H1 (cell line): ENCODE measurements around the gene TBC1D22A. TPM values are rescaled to one million over a fixed set of nuclear protein-coding genes. Genes with fewer than 3 reads are reported as not detected.

Source experiments
- CTCF ChIA-PET: fragments of 300-600 bp; sonication (Branson Sonifier 250); formaldehyde crosslinking; loops from one replicate; lab custom pipeline; 2021; ENCODE audit not compliant: partially characterized antibody; lab: Charles Lee
- POLR2A ChIA-PET: fragments of 300-600 bp; sonication (Branson Sonifier 250); formaldehyde crosslinking; loops from one replicate; lab custom pipeline; 2021; ENCODE audit warnings: inconsistent platforms; ENCODE audit not compliant: partially characterized antibody; lab: Charles Lee
- DNase-seq, 2 experiments: peaks; one replicate each; pipeline versions ENCODE4 v3.0.0 to v3.0.0-alpha.2; 2010 to 2022; ENCODE audit warnings: low spot score in 2 of 2, low read depth in 1 of 2, mixed read lengths in 1 of 2
- FAIRE-seq: peaks from 2 replicates; lab custom pipeline; 2011; peaks lifted over from hg19 to GRCh38; lab: Jason Lieb, UNC
- H2AFZ ChIP-seq: 2 replicates; pipeline ENCODE4 v1.8.1; 2012; ENCODE audit warnings: low read length, inconsistent platforms
- H2AK5ac ChIP-seq: 2 replicates; pipeline ENCODE4 v1.6.1; 2013; ENCODE audit warnings: low read depth, low read length
- H2BK120ac ChIP-seq: replicated peaks from 2 replicates; pipeline ENCODE3; 2013; ENCODE audit warnings: low read depth, low read length, inconsistent platforms
- H2BK12ac ChIP-seq: 2 replicates; pipeline ENCODE4 v1.6.1; 2013; ENCODE audit warnings: low read depth, low read length
- H2BK15ac ChIP-seq: 2 replicates; pipeline ENCODE4 v1.6.1; 2013; ENCODE audit warnings: low read length
- H2BK20ac ChIP-seq: 2 replicates; pipeline ENCODE4 v1.6.1; 2013; ENCODE audit warnings: low read length
- H2BK5ac ChIP-seq: 2 replicates; pipeline ENCODE4 v1.6.1; 2013; ENCODE audit warnings: low read depth, low read length
- H3K14ac ChIP-seq: 2 replicates; pipeline ENCODE4 v1.6.1; 2013; ENCODE audit warnings: inconsistent platforms; ENCODE audit not compliant: insufficient read length
- H3K18ac ChIP-seq: 2 replicates; pipeline ENCODE4 v1.6.1; 2013; ENCODE audit warnings: low read length; ENCODE audit errors: extremely low read depth
- H3K23ac ChIP-seq: 2 replicates; pipeline ENCODE4 v1.6.1; 2013; ENCODE audit warnings: inconsistent platforms; ENCODE audit not compliant: insufficient read length
- H3K23me2 ChIP-seq: 2 replicates; pipeline ENCODE4 v1.6.1; 2013; ENCODE audit warnings: low read depth, low read length
- H3K27ac ChIP-seq: 2 replicates; pipeline ENCODE4 v1.6.1; 2011; ENCODE audit warnings: low read depth, low read length, inconsistent platforms
- H3K27me3 ChIP-seq, 4 experiments: replicated peaks in 1 of 4; 1 replicate in 1 of 4; 2 replicates in 3 of 4; pipeline versions ENCODE4 v1.6.1 to v1.8.1; 2011 to 2013; ENCODE audit warnings: low read length in 3 of 4, mild to moderate bottlenecking in 3 of 4, inconsistent platforms in 2 of 4, mixed read lengths in 2 of 4, moderate library complexity in 1 of 4; ENCODE audit not compliant: control insufficient read depth in 3 of 4, insufficient read depth in 3 of 4; ENCODE audit errors: extremely low read depth in 1 of 4
- H3K36me3 ChIP-seq, 4 experiments: 2 replicates each; pipeline versions ENCODE4 v1.6.1 to v1.8.1; 2011 to 2013; ENCODE audit warnings: mild to moderate bottlenecking in 4 of 4, low read length in 3 of 4, moderate library complexity in 2 of 4, control low read depth in 1 of 4, inconsistent platforms in 1 of 4; ENCODE audit not compliant: insufficient read depth in 4 of 4, control insufficient read depth in 2 of 4
- H3K4ac ChIP-seq: replicated peaks from 2 replicates; pipeline ENCODE3; 2013; ENCODE audit warnings: low read length, low read depth, mixed read lengths, inconsistent platforms; ENCODE audit not compliant: insufficient read length
- H3K4me1 ChIP-seq, 4 experiments: replicated peaks in 1 of 4; 1 replicate in 1 of 4; 2 replicates in 3 of 4; pipeline versions ENCODE4 v1.6.1 to v1.8.1; 2011 to 2013; ENCODE audit warnings: low read length in 3 of 4, inconsistent platforms in 2 of 4, mixed read lengths in 1 of 4; ENCODE audit not compliant: insufficient read depth in 4 of 4, control insufficient read depth in 3 of 4
- H3K4me2 ChIP-seq, 2 experiments: 2 replicates each; pipeline versions ENCODE4 v1.6.1 to v1.8.1; 2011 to 2013; ENCODE audit warnings: low read depth in 2 of 2, low read length in 2 of 2, control low read depth in 1 of 2, inconsistent platforms in 1 of 2, mild to moderate bottlenecking in 1 of 2; ENCODE audit not compliant: insufficient read depth in 1 of 2
- H3K4me3 ChIP-seq, 4 experiments: fragments of 200-600, 300-600 bp in 1 of 4; sonication (generic), shearing (Covaris generic), sonication (Bioruptor Twin) in 1 of 4; 2 replicates each; pipeline versions ENCODE4 v1.5.1 to v1.8.1; 2011 to 2016; ENCODE audit warnings: low read length in 4 of 4, low read depth in 3 of 4, control low read depth in 2 of 4, inconsistent platforms in 2 of 4, mild to moderate bottlenecking in 2 of 4, mixed read lengths in 1 of 4, moderate library complexity in 1 of 4; ENCODE audit not compliant: insufficient read depth in 2 of 4; ENCODE audit errors: extremely low read depth in 1 of 4
- H3K56ac ChIP-seq: replicated peaks from 2 replicates; pipeline ENCODE3; 2013; ENCODE audit warnings: low read depth, mild to moderate bottlenecking, mixed read lengths, low read length, inconsistent platforms; ENCODE audit not compliant: insufficient read length
- H3K79me1 ChIP-seq: 2 replicates; pipeline ENCODE4 v1.6.1; 2013; ENCODE audit warnings: low read depth, low read length, control low read depth
- H3K79me2 ChIP-seq, 2 experiments: 2 replicates each; pipeline versions ENCODE4 v1.6.1 to v1.8.1; 2012 to 2013; ENCODE audit warnings: low read length in 2 of 2, mild to moderate bottlenecking in 2 of 2, inconsistent platforms in 1 of 2; ENCODE audit not compliant: insufficient read depth in 2 of 2, control insufficient read depth in 1 of 2
- H3K9ac ChIP-seq, 4 experiments: replicated peaks in 1 of 4; 1 replicate in 1 of 4; 2 replicates in 3 of 4; pipeline versions ENCODE4 v1.6.1 to v1.8.1; 2011 to 2013; ENCODE audit warnings: low read depth in 3 of 4, low read length in 3 of 4, control low read depth in 2 of 4, mild to moderate bottlenecking in 2 of 4, moderate library complexity in 2 of 4, inconsistent platforms in 1 of 4; ENCODE audit errors: extremely low read depth in 1 of 4
- H3K9me3 ChIP-seq, 2 experiments: 2 replicates each; pipeline versions ENCODE4 v1.6.1 to v1.8.1; 2012 to 2013; ENCODE audit warnings: mild to moderate bottlenecking in 2 of 2, moderate library complexity in 2 of 2, control low read depth in 1 of 2, inconsistent platforms in 1 of 2, low read depth in 1 of 2, low read length in 1 of 2, mixed read lengths in 1 of 2; ENCODE audit not compliant: insufficient read depth in 2 of 2
- H4K20me1 ChIP-seq, 2 experiments: replicated peaks in 1 of 2; 2 replicates each; pipeline versions ENCODE3 to v1.8.1; 2011 to 2013; ENCODE audit warnings: inconsistent platforms in 2 of 2, low read length in 2 of 2, mild to moderate bottlenecking in 1 of 2; ENCODE audit not compliant: insufficient read depth in 2 of 2, control insufficient read depth in 1 of 2
- H4K5ac ChIP-seq: 2 replicates; pipeline ENCODE4 v1.6.1; 2013; ENCODE audit warnings: low read length, low read depth, mixed read lengths, inconsistent platforms; ENCODE audit not compliant: insufficient read length
- H4K8ac ChIP-seq: 2 replicates; pipeline ENCODE4 v1.8.0; 2013; ENCODE audit warnings: mild to moderate bottlenecking, moderate library complexity, low read length, inconsistent platforms; ENCODE audit not compliant: insufficient read depth; ENCODE audit errors: extremely low read depth
- H4K91ac ChIP-seq: replicated peaks from 2 replicates; pipeline ENCODE3; 2013; ENCODE audit warnings: low read length, mixed read lengths, inconsistent platforms; ENCODE audit not compliant: insufficient read length
- BACH1 ChIP-seq: IDR thresholded peaks from 2 replicates; pipeline ENCODE4 v1.6.1; 2012; ENCODE audit warnings: low read length, improper control_type of control experiment
- BCL11A ChIP-seq, 2 experiments: IDR thresholded peaks; one replicate each; pipeline ENCODE4 v1.6.1; 2011; ENCODE audit warnings: low read depth in 2 of 2, low read length in 2 of 2, mild to moderate bottlenecking in 2 of 2
- CBX5 ChIP-seq: fragments of 300-800, 300-1000 bp; sonication (generic); IDR thresholded peaks from 2 replicates; pipeline ENCODE4 v1.7.1; 2016; ENCODE audit warnings: antibody characterized with exemption, low read length, low read depth
- CBX8 ChIP-seq: fragments of 300-800, 300-1000 bp; sonication (generic); IDR thresholded peaks from 2 replicates; pipeline ENCODE4 v1.7.1; 2016; ENCODE audit warnings: low read depth, low read length, borderline replicate concordance
- CEBPB ChIP-seq: IDR thresholded peaks from 2 replicates; pipeline ENCODE4 v1.6.1; 2012; ENCODE audit warnings: low read depth, low read length
- CREB1 ChIP-seq: IDR thresholded peaks from 2 replicates; pipeline ENCODE4 v1.6.1; 2012; ENCODE audit warnings: inconsistent platforms
- JUN ChIP-seq: IDR thresholded peaks from 2 replicates; pipeline ENCODE4 v1.6.1; 2011; ENCODE audit warnings: low read depth, mild to moderate bottlenecking, improper control_type of control experiment, low read length
- MAFK ChIP-seq: IDR thresholded peaks from 2 replicates; pipeline ENCODE4 v1.6.1; 2012; ENCODE audit warnings: low read depth, mild to moderate bottlenecking, improper control_type of control experiment, low read length
- SAP30 ChIP-seq: fragments of 300-600 bp; sonication (generic); IDR thresholded peaks from 2 replicates; pipeline ENCODE4 v1.7.1; 2012; ENCODE audit warnings: low read length, moderate library complexity, mild to moderate bottlenecking, inconsistent platforms; ENCODE audit not compliant: insufficient read depth, insufficient replicate concordance
- SIN3A ChIP-seq, 2 experiments: IDR thresholded peaks in 1 of 2; conservative IDR thresholded peaks in 1 of 2; 2 replicates each; pipeline ENCODE4 v1.6.1; 2011 to 2012; ENCODE audit warnings: low read length in 2 of 2, improper control_type of control experiment in 1 of 2, low read depth in 1 of 2, mild to moderate bottlenecking in 1 of 2
- SP1 ChIP-seq: IDR thresholded peaks from 2 replicates; pipeline ENCODE4 v1.6.1; 2011; ENCODE audit warnings: low read depth, low read length
- TBP ChIP-seq: IDR thresholded peaks from 2 replicates; pipeline ENCODE4 v1.6.1; 2011; ENCODE audit warnings: low read depth, low read length, improper control_type of control experiment
- TCF12 ChIP-seq: IDR thresholded peaks from 2 replicates; pipeline ENCODE4 v1.6.1; 2011; ENCODE audit warnings: low read depth, mild to moderate bottlenecking, low read length
- WGBS, 2 experiments: shearing (Covaris generic) in 1 of 2; methylation state at CpG; one replicate each; pipeline versions ENCODE4 v1.1.6 to v1.1.7; 2013 to 2015; ENCODE audit warnings: low lambda C conversion rate in 2 of 2, mixed read lengths in 2 of 2, inconsistent platforms in 1 of 2, low coverage in 1 of 2, missing lambda C conversion rate in 1 of 2; ENCODE audit not compliant: insufficient replicate concordance in 2 of 2, insufficient coverage in 1 of 2, insufficient read length in 1 of 2; ENCODE audit errors: extremely low coverage in 1 of 2, missing lambda C conversion rate in 1 of 2; 5-methylcytosine and 5-hydroxymethylcytosine counted together
- polyA plus RNA-seq, 7 experiments: library from polyadenylated mRNA; depleted of rRNA in 3 of 7; stranded (reverse) in 5 of 7; unstranded in 2 of 7; fragments of >200 nt in 5 of 7; fragments of 200-250 nt in 2 of 7; gene quantifications; 1 replicate in 5 of 7; 2 replicates in 1 of 7; 4 replicates in 1 of 7; pipeline versions ENCODE4 v1.2.1 to v1.2.3, GENCODE V29; 2011 to 2013; ENCODE audit warnings: missing spikeins in 2 of 7, mixed read lengths in 2 of 7
- total RNA-seq: library from RNA; stranded (reverse); fragmentation: NEBNext Ultra II Directional; extraction: Animal tissue kit (Norgen Biotek cat#: 25700); gene quantifications from 2 replicates; pipeline ENCODE4 v1.2.1, GENCODE V29; 2021
- TF ChIP-seq, protein P1 (sequence below): IDR thresholded peaks from 2 replicates; pipeline ENCODE4 v1.6.1; 2012; ENCODE audit warnings: low read length, inconsistent platforms

The TBC1D22A gene
- total and polyA plus RNA-seq, 2 of the 8 experiments (the other 6 are each of a cell fraction or from before 2014, with no cell fraction given), result 11.9 to 18.4 TPM

DNA sequence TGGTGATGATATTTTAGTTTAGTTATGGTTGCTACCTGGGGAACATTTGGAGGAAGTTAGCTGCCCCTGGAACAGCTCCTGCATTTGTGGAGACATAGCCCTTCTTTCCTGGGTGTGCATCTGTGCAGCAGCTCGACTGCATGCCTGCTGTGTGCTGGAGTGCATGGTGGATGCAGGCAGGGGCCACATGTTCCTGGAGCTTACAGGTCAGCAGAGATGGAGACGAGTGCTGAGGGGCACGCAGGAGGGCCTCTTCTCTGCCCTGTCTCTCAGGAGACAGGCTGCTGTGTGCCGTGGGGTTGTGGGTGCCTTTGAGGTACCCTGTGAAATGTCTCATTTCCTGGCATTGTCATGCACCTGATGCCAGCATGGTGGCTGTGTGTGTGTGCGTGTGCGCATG is 87.5 kb downstream of the TBC1D22A start:
- POLR2A ChIA-PET, result no interaction called here
- no peak for FAIRE-seq
- H3K23ac ChIP-seq, result no peak overlapping the region
- H3K79me2 ChIP-seq, result no peaks in the 10 kb centered on the region
- no peak overlapping the region for H4K8ac ChIP-seq
- no peak overlapping the region for H2BK15ac ChIP-seq
- no peaks in the 10 kb centered on the region for H3K23me2 ChIP-seq
- H4K5ac ChIP-seq, result no peak overlapping the region
- H2BK120ac ChIP-seq, result no peak overlapping the region
- H2BK12ac ChIP-seq, result no peak overlapping the region
- H3K9ac ChIP-seq, result no peak overlapping the region
- H3K36me3 ChIP-seq, result no peaks in the 10 kb centered on the region; a peak in 1 of 8 replicates
- H2AK5ac ChIP-seq, result no peak overlapping the region
- peak in 1 of 2 experiments; percentile 20 for DNase-seq
- no peak overlapping the region for H3K56ac ChIP-seq
- WGBS, 2 experiments, result 81% methylated on average over 6 of the region's 6 CpGs; no CpG with 5 or more reads in 1 of the 2 experiments
- TF ChIP-seq, protein P1, sequence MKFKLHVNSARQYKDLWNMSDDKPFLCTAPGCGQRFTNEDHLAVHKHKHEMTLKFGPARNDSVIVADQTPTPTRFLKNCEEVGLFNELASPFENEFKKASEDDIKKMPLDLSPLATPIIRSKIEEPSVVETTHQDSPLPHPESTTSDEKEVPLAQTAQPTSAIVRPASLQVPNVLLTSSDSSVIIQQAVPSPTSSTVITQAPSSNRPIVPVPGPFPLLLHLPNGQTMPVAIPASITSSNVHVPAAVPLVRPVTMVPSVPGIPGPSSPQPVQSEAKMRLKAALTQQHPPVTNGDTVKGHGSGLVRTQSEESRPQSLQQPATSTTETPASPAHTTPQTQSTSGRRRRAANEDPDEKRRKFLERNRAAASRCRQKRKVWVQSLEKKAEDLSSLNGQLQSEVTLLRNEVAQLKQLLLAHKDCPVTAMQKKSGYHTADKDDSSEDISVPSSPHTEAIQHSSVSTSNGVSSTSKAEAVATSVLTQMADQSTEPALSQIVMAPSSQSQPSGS, result no peak
- TF ChIP-seq TCF12 (no peak), CBX5 (no peak), BACH1 (no peak), CREB1 (no peak), BCL11A (IDR thresholded peaks at IDR 0.05; ENCODE audit: low read depth in 2 of 2, low read length in 2 of 2) (no peak), TBP (no peak), SP1 (no peak), SAP30 (no peak), MAFK (no peak), JUN (no peak), CEBPB (no peak), SIN3A (conservative IDR thresholded peaks at IDR 0.05 in 1 of 2, IDR thresholded peaks at IDR 0.05 in 1 of 2; ENCODE audit: low read depth in 1 of 2, low read length in 2 of 2) (no peak), CBX8 (no peak)
- H3K4me2 ChIP-seq, result no peak overlapping the region
- H4K20me1 ChIP-seq, result peaks cover under 1 to 4% of the 10 kb centered on the region in 2 experiments
- H3K18ac ChIP-seq, result no peak overlapping the region
- no peak overlapping the region for H2AFZ ChIP-seq
- H3K27ac ChIP-seq, result no peak overlapping the region
- H3K14ac ChIP-seq, result no peak overlapping the region
- CTCF ChIA-PET, result interaction anchor here (0.8 kb wide), 1 partner anchor 55 kb away, joined by 3 read pairs; no protein-coding TSS in a partner anchor
- peaks cover 0 to 4% (median 3%) of the 10 kb centered on the region in 4 experiments; a peak in 4 of 7 replicates for H3K4me1 ChIP-seq
- peaks cover 6% of the 10 kb centered on the region for H3K79me1 ChIP-seq
- no peak overlapping the region for H4K91ac ChIP-seq
- H3K27me3 ChIP-seq, result no peaks in the 10 kb centered on the region
- H3K9me3 ChIP-seq, result no peaks in the 10 kb centered on the region
- H2BK5ac ChIP-seq, result no peak overlapping the region
- H3K4me3 ChIP-seq, result no peak overlapping the region
- no peak overlapping the region for H3K4ac ChIP-seq
- no peak overlapping the region for H2BK20ac ChIP-seq
